Measurements from ENCODE around the gene PRIMA1. TPM values are rescaled to one million over a fixed set of nuclear protein-coding genes. Genes with fewer than 3 reads are reported as not detected.

The PRIMA1 gene
- polyA plus RNA-seq, 1 experiment, result not detected

DNA sequence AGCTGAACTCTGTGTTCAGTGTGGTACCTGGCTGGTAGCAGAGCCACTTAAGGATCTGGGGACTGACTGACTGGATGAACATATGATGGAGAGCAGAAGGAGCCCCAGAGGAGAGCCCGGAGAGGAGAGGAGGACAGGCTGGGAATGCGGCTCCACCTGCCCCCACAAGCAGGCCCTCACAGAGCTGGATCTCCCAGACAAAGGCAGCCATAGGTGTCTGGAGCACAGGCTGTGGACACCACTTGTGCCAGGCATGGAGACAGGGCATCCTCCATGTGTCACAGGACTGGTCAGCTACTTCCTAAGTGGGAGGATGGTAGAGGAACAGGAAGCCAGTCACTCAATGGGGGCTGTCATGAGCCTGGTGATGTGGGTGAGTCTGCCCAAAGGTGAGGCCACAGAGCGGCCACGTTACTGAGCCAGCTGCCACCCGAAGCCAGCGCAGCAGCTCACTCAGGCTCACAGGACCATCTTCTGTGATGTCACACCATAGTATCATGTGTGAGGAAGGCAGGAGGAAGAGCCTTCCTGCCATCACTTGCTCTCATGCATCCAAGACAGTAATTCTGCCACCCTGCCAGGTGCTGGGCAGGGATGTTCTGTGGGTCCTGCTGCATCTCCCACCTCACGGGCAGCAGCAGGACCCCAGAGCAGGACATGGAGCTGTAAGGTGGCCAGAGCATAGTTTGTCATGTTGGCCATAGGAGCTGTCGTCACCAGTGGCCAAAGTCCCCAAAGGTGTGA lies 72.1 kb downstream of the PRIMA1 start:
- no peak overlapping the region for H3K4me3 ChIP-seq (ENCODE audit: low read depth, low read length)
- no peaks in the 10 kb centered on the region for H3K27me3 ChIP-seq (ENCODE audit: control insufficient read depth, insufficient read depth, low read length)
- TF ChIP-seq, protein P1, sequence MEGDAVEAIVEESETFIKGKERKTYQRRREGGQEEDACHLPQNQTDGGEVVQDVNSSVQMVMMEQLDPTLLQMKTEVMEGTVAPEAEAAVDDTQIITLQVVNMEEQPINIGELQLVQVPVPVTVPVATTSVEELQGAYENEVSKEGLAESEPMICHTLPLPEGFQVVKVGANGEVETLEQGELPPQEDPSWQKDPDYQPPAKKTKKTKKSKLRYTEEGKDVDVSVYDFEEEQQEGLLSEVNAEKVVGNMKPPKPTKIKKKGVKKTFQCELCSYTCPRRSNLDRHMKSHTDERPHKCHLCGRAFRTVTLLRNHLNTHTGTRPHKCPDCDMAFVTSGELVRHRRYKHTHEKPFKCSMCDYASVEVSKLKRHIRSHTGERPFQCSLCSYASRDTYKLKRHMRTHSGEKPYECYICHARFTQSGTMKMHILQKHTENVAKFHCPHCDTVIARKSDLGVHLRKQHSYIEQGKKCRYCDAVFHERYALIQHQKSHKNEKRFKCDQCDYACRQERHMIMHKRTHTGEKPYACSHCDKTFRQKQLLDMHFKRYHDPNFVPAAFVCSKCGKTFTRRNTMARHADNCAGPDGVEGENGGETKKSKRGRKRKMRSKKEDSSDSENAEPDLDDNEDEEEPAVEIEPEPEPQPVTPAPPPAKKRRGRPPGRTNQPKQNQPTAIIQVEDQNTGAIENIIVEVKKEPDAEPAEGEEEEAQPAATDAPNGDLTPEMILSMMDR (IDR thresholded peaks at IDR 0.05; ENCODE audit: low read depth, low read length), result no peak
- peaks cover 2% of the 10 kb centered on the region; the same call in 1 of the 2 replicates for H3K9me3 ChIP-seq (ENCODE audit: control insufficient read depth, insufficient read depth, low read length)
- ChIA-PET CTCF (no interaction called here), POLR2A (no interaction called here)
- no peak for DNase-seq (ENCODE audit: low read depth, low spot score)
- H3K27ac ChIP-seq (ENCODE audit: low read depth, low read length), result no peak overlapping the region

GRCh38 chr14:93715279-93715927 lies 72.9 kb downstream of the PRIMA1 start:
- CTCF ChIA-PET, result no interaction called here
- POLR2A ChIA-PET, result no interaction called here

DNA sequence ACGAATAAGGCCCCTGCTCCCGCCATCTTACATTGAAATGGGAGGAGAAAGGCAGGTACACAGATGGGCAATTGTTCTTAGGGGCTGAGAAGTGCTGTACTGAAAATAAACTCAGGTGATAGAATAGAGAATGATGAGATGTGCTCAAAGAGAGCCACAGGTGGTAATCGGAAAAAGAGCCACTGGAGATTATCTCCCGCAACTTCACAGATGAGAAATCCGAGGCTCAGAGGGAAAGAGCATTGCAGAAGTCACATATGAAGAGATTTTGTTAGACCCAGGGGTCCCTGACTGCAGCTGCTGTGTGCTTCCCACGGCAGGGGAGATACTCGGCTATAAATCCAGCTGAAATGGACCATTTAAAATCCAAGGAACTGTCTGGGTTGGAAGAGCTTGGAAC lies 73.7 kb downstream of the PRIMA1 start:
- CTCF ChIA-PET, result no interaction called here
- TF ChIP-seq, protein P1 (IDR thresholded peaks at IDR 0.05; ENCODE audit: low read depth, low read length), result no peak

More at GRCh38 chr14:93715279-93715927, 72.9 kb downstream of the PRIMA1 start:
- Histone ChIP-seq H3K27me3 (ENCODE audit: control insufficient read depth, insufficient read depth, low read length) (no peaks in the 10 kb centered on the region), H3K27ac (ENCODE audit: low read depth, low read length) (no peak overlapping the region), H3K4me3 (ENCODE audit: low read depth, low read length) (no peak overlapping the region), H3K9me3 (ENCODE audit: control insufficient read depth, insufficient read depth, low read length) (no peaks in the 10 kb centered on the region; the same call in 1 of the 2 replicates)
- TF ChIP-seq, protein P1 (IDR thresholded peaks at IDR 0.05; ENCODE audit: low read depth, low read length), result no peak
- DNase-seq (ENCODE audit: low read depth, low spot score), result no peak

GRCh38 chr14:93713726-93714405 lies 74.4 kb downstream of the PRIMA1 start:
- no peak for DNase-seq (ENCODE audit: low read depth, low spot score)

More for the DNA sequence above, 73.7 kb downstream of the PRIMA1 start:
- DNase-seq (ENCODE audit: low read depth, low spot score), result no peak
- no peak overlapping the region for H3K4me3 ChIP-seq (ENCODE audit: low read depth, low read length)
- H3K27ac ChIP-seq (ENCODE audit: low read depth, low read length), result no peak overlapping the region
- no peaks in the 10 kb centered on the region for H3K27me3 ChIP-seq (ENCODE audit: control insufficient read depth, insufficient read depth, low read length)
- POLR2A ChIA-PET, result no interaction called here
- H3K9me3 ChIP-seq (ENCODE audit: control insufficient read depth, insufficient read depth, low read length), result no peaks in the 10 kb centered on the region; the same call in 1 of the 2 replicates

More at GRCh38 chr14:93713726-93714405, 74.4 kb downstream of the PRIMA1 start:
- TF ChIP-seq, protein P1 (IDR thresholded peaks at IDR 0.05; ENCODE audit: low read depth, low read length), result no peak
- POLR2A ChIA-PET, result no interaction called here
- Histone ChIP-seq H3K4me3 (ENCODE audit: low read depth, low read length) (no peak overlapping the region), H3K27ac (ENCODE audit: low read depth, low read length) (no peak overlapping the region), H3K9me3 (ENCODE audit: control insufficient read depth, insufficient read depth, low read length) (no peaks in the 10 kb centered on the region; the same call in 1 of the 2 replicates), H3K27me3 (ENCODE audit: control insufficient read depth, insufficient read depth, low read length) (no peaks in the 10 kb centered on the region)
- CTCF ChIA-PET, result no interaction called here

Measured in AG04450 (cell line).